ENCODE measurements around the gene PLA2G2D. TPM values are rescaled to one million over a fixed set of nuclear protein-coding genes. Genes with fewer than 3 reads are reported as not detected.
"Not testable (repeated sequence)": the region's sequence is repeated elsewhere in the genome, so short reads cannot be mapped to it uniquely, and the experiment has no call there.

PLA2G2D gene
- total RNA-seq, 1 donor, result not detected

- H3K27ac ChIP-seq (ENCODE audit: low read depth, low read length), result no peak overlapping the region
- TF ChIP-seq CTCF (IDR thresholded peaks at IDR 0.05; ENCODE audit: extremely low read depth, low read depth, low read length), result no peak
- no peak overlapping the region for H3K4me3 ChIP-seq (ENCODE audit: insufficient read depth, low read length)
- no peaks in the 10 kb centered on the region for H3K36me3 ChIP-seq (ENCODE audit: insufficient read depth, low read length)
- H3K27me3 ChIP-seq (ENCODE audit: insufficient read depth, low read length), result no peaks in the 10 kb centered on the region
- no peak for DNase-seq (ENCODE audit: insufficient read length, low spot score, missing footprints)
- no peak overlapping the region for H2AFZ ChIP-seq (ENCODE audit: low read length)
- no peaks in the 10 kb centered on the region for H4K20me1 ChIP-seq (ENCODE audit: insufficient read depth, low read length)
- H3K9me3 ChIP-seq (ENCODE audit: low read depth, low read length), result no peaks in the 10 kb centered on the region
- no peaks in the 10 kb centered on the region for H3K4me1 ChIP-seq (ENCODE audit: insufficient read depth, low read length)
- H3K4me2 ChIP-seq (ENCODE audit: insufficient read depth, low read length), result no peak overlapping the region
- H3K79me2 ChIP-seq (ENCODE audit: insufficient read depth, low read length), result no peaks in the 10 kb centered on the region
These were observed 16.9 kb upstream of the PLA2G2D start for GRCh38 chr1:20136249-20136648.

- Histone ChIP-seq H3K27ac (ENCODE audit: low read depth, low read length) (no peak overlapping the region), H3K9me3 (ENCODE audit: low read depth, low read length) (no peaks in the 10 kb centered on the region), H3K4me2 (ENCODE audit: insufficient read depth, low read length) (no peak overlapping the region), H3K4me3 (ENCODE audit: insufficient read depth, low read length) (no peak overlapping the region), H3K4me1 (ENCODE audit: insufficient read depth, low read length) (no peaks in the 10 kb centered on the region), H3K79me2 (ENCODE audit: insufficient read depth, low read length) (no peaks in the 10 kb centered on the region), H3K36me3 (ENCODE audit: insufficient read depth, low read length) (no peaks in the 10 kb centered on the region), H3K27me3 (ENCODE audit: insufficient read depth, low read length) (no peaks in the 10 kb centered on the region), H4K20me1 (ENCODE audit: insufficient read depth, low read length) (no peaks in the 10 kb centered on the region), H2AFZ (ENCODE audit: low read length) (no peak overlapping the region)
- DNase-seq (ENCODE audit: insufficient read length, low spot score, missing footprints), result no peak
- TF ChIP-seq CTCF (IDR thresholded peaks at IDR 0.05; ENCODE audit: extremely low read depth, low read depth, low read length), result no peak
These were observed 15.7 kb upstream of the PLA2G2D start for GRCh38 chr1:20134995-20135394.

- DNase-seq (ENCODE audit: insufficient read length, low spot score, missing footprints); H3K4me3 ChIP-seq (ENCODE audit: insufficient read depth, low read length); H3K36me3 ChIP-seq (ENCODE audit: insufficient read depth, low read length); H3K79me2 ChIP-seq (ENCODE audit: insufficient read depth, low read length); H3K4me1 ChIP-seq (ENCODE audit: insufficient read depth, low read length); H2AFZ ChIP-seq (ENCODE audit: low read length); H3K4me2 ChIP-seq (ENCODE audit: insufficient read depth, low read length); H3K27me3 ChIP-seq (ENCODE audit: insufficient read depth, low read length); H3K9me3 ChIP-seq (ENCODE audit: low read depth, low read length); H3K27ac ChIP-seq (ENCODE audit: low read depth, low read length); H4K20me1 ChIP-seq (ENCODE audit: insufficient read depth, low read length): not testable (repeated sequence)
These were observed 11.2 kb upstream of the PLA2G2D start for GRCh38 chr1:20130518-20130917.

GRCh38 chr1:20126806-20127440, 7.6 kb upstream of the PLA2G2D start:
- Histone ChIP-seq H3K79me2 (ENCODE audit: insufficient read depth, low read length) (no peaks in the 10 kb centered on the region), H2AFZ (ENCODE audit: low read length) (no peak overlapping the region), H3K9me3 (ENCODE audit: low read depth, low read length) (no peaks in the 10 kb centered on the region), H3K36me3 (ENCODE audit: insufficient read depth, low read length) (no peaks in the 10 kb centered on the region), H3K27me3 (ENCODE audit: insufficient read depth, low read length) (peaks cover 10% of the 10 kb centered on the region), H3K4me2 (ENCODE audit: insufficient read depth, low read length) (no peak overlapping the region), H3K27ac (ENCODE audit: low read depth, low read length) (no peak overlapping the region), H3K4me1 (ENCODE audit: insufficient read depth, low read length) (peaks cover 6% of the 10 kb centered on the region), H3K4me3 (ENCODE audit: insufficient read depth, low read length) (no peak overlapping the region), H4K20me1 (ENCODE audit: insufficient read depth, low read length) (no peaks in the 10 kb centered on the region)
- TF ChIP-seq CTCF (IDR thresholded peaks at IDR 0.05; ENCODE audit: extremely low read depth, low read depth, low read length), result no peak
- DNase-seq (ENCODE audit: insufficient read length, low spot score, missing footprints), result peak; percentile 51

Data from osteoblast (primary cell).